Right atrium auricular region (tissue), 2 donors: ENCODE data around the gene CEBPA. TPM values are rescaled to one million over a fixed set of nuclear protein-coding genes. Genes with fewer than 3 reads are reported as not detected.

ENCODE experiments used
- DNase-seq: peaks from one replicate; pipeline ENCODE4 v3.0.0-alpha.2; 2019; ENCODE audit warnings: low spot score
- H3K27ac ChIP-seq, 2 donors: fragments of 200-600 bp; sonication (generic); 1 replicate in 1 of 2; 2 replicates in 1 of 2; pipeline ENCODE4 v1.5.1; 2016 to 2019
- H3K27me3 ChIP-seq, 2 donors: fragments of 200-600 bp; sonication (generic); one replicate each; pipeline versions ENCODE4 v1.5.1 to v1.6.0; 2017 to 2019
- H3K36me3 ChIP-seq: fragments of 200-600 bp; sonication (generic); one replicate; pipeline ENCODE4 v1.5.1; 2016
- H3K4me1 ChIP-seq, 2 donors: fragments of 200-600 bp; sonication (generic); one replicate each; pipeline versions ENCODE4 v1.5.1 to v1.6.0; 2017 to 2019
- H3K4me3 ChIP-seq, 2 donors: fragments of 200-600 bp; sonication (generic); 1 replicate in 1 of 2; 2 replicates in 1 of 2; pipeline ENCODE4 v1.5.1; 2017 to 2019; ENCODE audit warnings: mild to moderate bottlenecking in 1 of 2, moderate library complexity in 1 of 2
- H3K9me3 ChIP-seq, 2 donors: fragments of 200-600 bp; sonication (generic); one replicate each; pipeline ENCODE4 v1.5.1; 2019
- CTCF ChIP-seq, 2 donors: fragments of 200-600 bp; sonication (generic); IDR thresholded peaks; one replicate each; pipeline ENCODE4 v1.5.1; 2019; ENCODE audit warnings: antibody characterized with exemption in 2 of 2
- total RNA-seq, 2 donors: library from RNA; depleted of rRNA; stranded (reverse); fragments of >200 nt; gene quantifications; one replicate each; pipeline ENCODE4 v1.1.0, GENCODE V29; 2016

The CEBPA gene
- total RNA-seq, 2 donors from 2014 or later = 1.3 to 11.0 TPM

- H3K27ac ChIP-seq = no peak overlapping the region
- no peaks in the 10 kb centered on the region for H3K36me3 ChIP-seq
- TF ChIP-seq CTCF (IDR thresholded peaks at IDR 0.05) = no peak
- H3K4me3 ChIP-seq = peak overlapping the region; percentile 17 to 75
- DNase-seq = no peak
- no peaks in the 10 kb centered on the region for H3K9me3 ChIP-seq
- peaks cover 0 to 33% of the 10 kb centered on the region in 2 donors for H3K4me1 ChIP-seq
- H3K27me3 ChIP-seq = no peaks in the 10 kb centered on the region
These were observed 1.5 kb downstream of the CEBPA start for GRCh38 chr19:33300894-33301143.

GRCh38 chr19:33300009-33300893, 2.1 kb downstream of the CEBPA start:
- Histone ChIP-seq H3K4me3 (peak overlapping the region; percentile 17 to 75), H3K36me3 (no peaks in the 10 kb centered on the region), H3K9me3 (no peaks in the 10 kb centered on the region), H3K27me3 (no peaks in the 10 kb centered on the region), H3K27ac (no peak overlapping the region), H3K4me1 (peaks cover 0 to 33% of the 10 kb centered on the region in 2 donors)
- DNase-seq = no peak
- no peak for TF ChIP-seq CTCF (IDR thresholded peaks at IDR 0.05)

- no peak overlapping the region for H3K27ac ChIP-seq
- H3K36me3 ChIP-seq = no peaks in the 10 kb centered on the region
- no peak for DNase-seq
- no peaks in the 10 kb centered on the region for H3K27me3 ChIP-seq
- no peak for TF ChIP-seq CTCF (IDR thresholded peaks at IDR 0.05)
- no peak overlapping the region for H3K4me3 ChIP-seq
- peaks cover 0 to 30% of the 10 kb centered on the region in 2 donors for H3K4me1 ChIP-seq
- no peaks in the 10 kb centered on the region for H3K9me3 ChIP-seq
These were observed 3.2 kb downstream of the CEBPA start for GRCh38 chr19:33299051-33299688.

- no peak for DNase-seq
- no peaks in the 10 kb centered on the region for H3K36me3 ChIP-seq
- H3K27ac ChIP-seq = no peak overlapping the region
- no peaks in the 10 kb centered on the region for H3K27me3 ChIP-seq
- no peaks in the 10 kb centered on the region for H3K9me3 ChIP-seq
- no peak overlapping the region for H3K4me3 ChIP-seq
- peaks cover 0 to 21% of the 10 kb centered on the region in 2 donors for H3K4me1 ChIP-seq
- no peak for TF ChIP-seq CTCF (IDR thresholded peaks at IDR 0.05)
These were observed 4.0 kb downstream of the CEBPA start for GRCh38 chr19:33298146-33298911.

GRCh38 chr19:33297401-33298145, 4.8 kb downstream of the CEBPA start:
- no peak for TF ChIP-seq CTCF (IDR thresholded peaks at IDR 0.05)

More at GRCh38 chr19:33297401-33298145, 4.8 kb downstream of the CEBPA start:
- DNase-seq = no peak
- peaks cover 0 to 15% of the 10 kb centered on the region in 2 donors for H3K4me1 ChIP-seq
- no peaks in the 10 kb centered on the region for H3K9me3 ChIP-seq
- H3K36me3 ChIP-seq = no peaks in the 10 kb centered on the region
- H3K4me3 ChIP-seq = no peak overlapping the region
- H3K27ac ChIP-seq = no peak overlapping the region
- H3K27me3 ChIP-seq = no peaks in the 10 kb centered on the region
